PC-3 (cell line): ENCODE data around the gene KRT31.
"Not testable (repeated sequence)": the region's sequence is repeated elsewhere in the genome, so short reads cannot be mapped to it uniquely, and the experiment has no call there.

Experiments
- EZH2 ChIP-seq: fragments of 300-600 bp; sonication (generic); IDR thresholded peaks from one replicate; pipeline ENCODE4 v1.6.1; 2017; ENCODE audit warnings: antibody characterized with exemption, mild to moderate bottlenecking, low read length; ENCODE audit not compliant: unreplicated experiment
- EZH2phosphoT487 ChIP-seq: fragments of 300-600 bp; sonication (generic); IDR thresholded peaks from 2 replicates; pipeline ENCODE4 v1.6.1; 2018; ENCODE audit warnings: mild to moderate bottlenecking, antibody characterized with exemption, low read length, borderline replicate concordance
- TF ChIP-seq, protein P1 (sequence below): fragments of 300-600 bp; sonication (generic); conservative IDR thresholded peaks from 2 replicates; pipeline ENCODE4 v1.5.1; 2017; ENCODE audit warnings: antibody characterized with exemption, low read depth, mild to moderate bottlenecking, low read length

DNA sequence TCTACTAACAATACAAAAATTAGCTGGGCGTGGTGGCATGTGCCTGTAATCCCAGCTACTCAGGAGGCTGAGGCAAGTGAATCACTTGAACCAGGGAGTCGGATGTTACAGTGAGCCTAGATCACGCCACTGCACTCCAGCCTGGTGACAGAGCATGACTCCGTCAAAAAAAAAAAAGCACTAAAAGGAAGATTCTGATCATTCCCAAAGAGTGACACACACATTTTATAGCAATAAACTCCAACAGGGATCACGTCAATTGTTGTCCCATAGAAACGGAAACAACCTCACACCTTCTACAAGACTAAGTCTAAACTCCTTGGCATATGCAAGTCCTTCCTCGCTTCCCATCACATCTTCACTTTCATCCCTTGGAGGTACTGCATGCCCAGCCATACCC lies 17.3 kb downstream of the KRT31 start:
- TF ChIP-seq EZH2phosphoT487, EZH2: not testable (repeated sequence)
- TF ChIP-seq, protein P1, sequence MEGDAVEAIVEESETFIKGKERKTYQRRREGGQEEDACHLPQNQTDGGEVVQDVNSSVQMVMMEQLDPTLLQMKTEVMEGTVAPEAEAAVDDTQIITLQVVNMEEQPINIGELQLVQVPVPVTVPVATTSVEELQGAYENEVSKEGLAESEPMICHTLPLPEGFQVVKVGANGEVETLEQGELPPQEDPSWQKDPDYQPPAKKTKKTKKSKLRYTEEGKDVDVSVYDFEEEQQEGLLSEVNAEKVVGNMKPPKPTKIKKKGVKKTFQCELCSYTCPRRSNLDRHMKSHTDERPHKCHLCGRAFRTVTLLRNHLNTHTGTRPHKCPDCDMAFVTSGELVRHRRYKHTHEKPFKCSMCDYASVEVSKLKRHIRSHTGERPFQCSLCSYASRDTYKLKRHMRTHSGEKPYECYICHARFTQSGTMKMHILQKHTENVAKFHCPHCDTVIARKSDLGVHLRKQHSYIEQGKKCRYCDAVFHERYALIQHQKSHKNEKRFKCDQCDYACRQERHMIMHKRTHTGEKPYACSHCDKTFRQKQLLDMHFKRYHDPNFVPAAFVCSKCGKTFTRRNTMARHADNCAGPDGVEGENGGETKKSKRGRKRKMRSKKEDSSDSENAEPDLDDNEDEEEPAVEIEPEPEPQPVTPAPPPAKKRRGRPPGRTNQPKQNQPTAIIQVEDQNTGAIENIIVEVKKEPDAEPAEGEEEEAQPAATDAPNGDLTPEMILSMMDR = not testable (repeated sequence)
